Astrocyte (in vitro differentiated cells and primary cell): Measurements from ENCODE around the gene ABTB2.

Source experiments
- EZH2 ChIP-seq: IDR thresholded peaks from 2 replicates; pipeline ENCODE4 v1.6.1; 2012; ENCODE audit warnings: mild to moderate bottlenecking, low read length, inconsistent platforms; ENCODE audit not compliant: insufficient read depth
- TF ChIP-seq, protein P1 (sequence below): IDR thresholded peaks from 2 replicates; pipeline ENCODE4 v1.5.1; 2011; ENCODE audit warnings: low read depth, mild to moderate bottlenecking, inconsistent platforms, low read length, moderate library complexity; ENCODE audit not compliant: insufficient read depth

DNA sequence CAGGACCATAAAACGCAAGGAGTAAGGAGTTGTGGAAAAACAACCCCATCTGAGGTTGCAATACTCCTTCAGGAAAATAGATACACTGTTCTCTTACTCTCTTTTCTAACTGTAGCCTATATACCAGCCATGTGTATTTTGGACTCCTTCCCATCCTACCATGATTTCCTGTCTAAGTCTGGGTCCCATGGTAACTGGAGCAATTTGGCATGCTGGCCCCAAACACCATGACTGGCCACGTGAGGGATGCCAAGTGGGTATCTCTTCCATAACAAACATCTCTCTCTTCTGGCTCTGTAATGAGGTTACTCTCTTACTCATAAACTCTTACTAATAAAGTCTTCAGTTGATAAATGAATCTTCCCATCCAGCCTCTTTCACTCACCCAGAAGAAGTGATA lies 26.5 kb downstream of the ABTB2 start:
- TF ChIP-seq, protein P1, sequence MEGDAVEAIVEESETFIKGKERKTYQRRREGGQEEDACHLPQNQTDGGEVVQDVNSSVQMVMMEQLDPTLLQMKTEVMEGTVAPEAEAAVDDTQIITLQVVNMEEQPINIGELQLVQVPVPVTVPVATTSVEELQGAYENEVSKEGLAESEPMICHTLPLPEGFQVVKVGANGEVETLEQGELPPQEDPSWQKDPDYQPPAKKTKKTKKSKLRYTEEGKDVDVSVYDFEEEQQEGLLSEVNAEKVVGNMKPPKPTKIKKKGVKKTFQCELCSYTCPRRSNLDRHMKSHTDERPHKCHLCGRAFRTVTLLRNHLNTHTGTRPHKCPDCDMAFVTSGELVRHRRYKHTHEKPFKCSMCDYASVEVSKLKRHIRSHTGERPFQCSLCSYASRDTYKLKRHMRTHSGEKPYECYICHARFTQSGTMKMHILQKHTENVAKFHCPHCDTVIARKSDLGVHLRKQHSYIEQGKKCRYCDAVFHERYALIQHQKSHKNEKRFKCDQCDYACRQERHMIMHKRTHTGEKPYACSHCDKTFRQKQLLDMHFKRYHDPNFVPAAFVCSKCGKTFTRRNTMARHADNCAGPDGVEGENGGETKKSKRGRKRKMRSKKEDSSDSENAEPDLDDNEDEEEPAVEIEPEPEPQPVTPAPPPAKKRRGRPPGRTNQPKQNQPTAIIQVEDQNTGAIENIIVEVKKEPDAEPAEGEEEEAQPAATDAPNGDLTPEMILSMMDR = no peak
- no peak for TF ChIP-seq EZH2
